HepG2 (cell line): ENCODE results near the gene QRFP.

Experiments used
- CBFB ChIP-seq: sonication (generic); formaldehyde crosslinking; IDR thresholded peaks from 2 replicates; pipeline ENCODE4 v1.4.0; 2020; ENCODE audit warnings: missing genetic modification reagents
- CREB1 ChIP-seq, 2 experiments: fragments of 450-650 bp in 1 of 2; IDR thresholded peaks; 2 replicates each; pipeline ENCODE4 v1.6.1; 2016 to 2017; ENCODE audit warnings: control low read depth in 1 of 2, mild to moderate bottlenecking in 1 of 2, missing compliant biosample characterization in 1 of 2, missing genetic modification characterization in 1 of 2
- FOXJ3 ChIP-seq: sonication (generic); formaldehyde crosslinking; IDR thresholded peaks from 2 replicates; pipeline ENCODE4 v1.4.0; 2020; ENCODE audit warnings: missing genetic modification reagents, mild to moderate bottlenecking, borderline replicate concordance
- MAZ ChIP-seq, 2 experiments: sonication (generic) in 1 of 2; formaldehyde crosslinking in 1 of 2; IDR thresholded peaks; 2 replicates each; pipeline versions ENCODE4 v1.5.0 to v1.6.1; 2012 to 2020; ENCODE audit warnings: low read depth in 2 of 2, mild to moderate bottlenecking in 2 of 2, borderline replicate concordance in 1 of 2, improper control_type of control experiment in 1 of 2, low read length in 1 of 2, missing genetic modification reagents in 1 of 2, moderate library complexity in 1 of 2
- NCOA2 ChIP-seq: sonication (generic); formaldehyde crosslinking; IDR thresholded peaks from 2 replicates; pipeline ENCODE4 v1.8.0; 2022; ENCODE audit warnings: inconsistent platforms
- NFYB ChIP-seq: sonication (generic); formaldehyde crosslinking; IDR thresholded peaks from 2 replicates; pipeline ENCODE4 v1.4.0; 2020; ENCODE audit warnings: missing genetic modification reagents
- ZBTB44 ChIP-seq: sonication (generic); formaldehyde crosslinking; IDR thresholded peaks from 2 replicates; pipeline ENCODE4 v1.4.0; 2020; ENCODE audit warnings: missing genetic modification reagents
- ZC3H4 ChIP-seq: sonication (generic); formaldehyde crosslinking; IDR thresholded peaks from 2 replicates; pipeline ENCODE4 v1.4.0; 2020; ENCODE audit warnings: missing genetic modification reagents, borderline replicate concordance
- ZNF224 ChIP-seq: sonication (generic); formaldehyde crosslinking; IDR thresholded peaks from 2 replicates; pipeline ENCODE4 v1.5.0; 2020; ENCODE audit warnings: mild to moderate bottlenecking, missing genetic modification reagents
- ZNF549 ChIP-seq: sonication (generic); formaldehyde crosslinking; IDR thresholded peaks from 2 replicates; pipeline ENCODE4 v1.5.0; 2020; ENCODE audit warnings: missing genetic modification reagents

GRCh38 chr9:130940693-130941576 is 44.3 kb upstream of the QRFP start:
- TF ChIP-seq CREB1 (IDR thresholded peaks at IDR 0.05) (no peak), CREB1 (CRISPR knock-in tag; IDR thresholded peaks at IDR 0.05) (no peak), CBFB (CRISPR knock-in tag) (no peak), MAZ (IDR thresholded peaks at IDR 0.05; ENCODE audit: borderline replicate concordance, low read depth, low read length) (no peak), MAZ (CRISPR knock-in tag; IDR thresholded peaks at IDR 0.05; ENCODE audit: low read depth) (no peak), FOXJ3 (CRISPR knock-in tag) (no peak), ZNF549 (CRISPR knock-in tag) (no peak), ZBTB44 (CRISPR knock-in tag) (no peak), ZNF224 (CRISPR knock-in tag) (no peak), ZC3H4 (CRISPR knock-in tag) (no peak), NFYB (CRISPR knock-in tag) (no peak), NCOA2 (no peak)
